GM19372 (cell line): ENCODE data around the gene CCDC149.
"Not testable (repeated sequence)": the region's sequence is repeated elsewhere in the genome, so short reads cannot be mapped to it uniquely, and the experiment has no call there.

Source experiments
- ATAC-seq: cut with Tn5 transposase; IDR thresholded peaks from one replicate; pipeline ENCODE4 v1.9.1; 2021; ENCODE audit warnings: mild to moderate bottlenecking, low read depth, moderate library complexity; ENCODE audit not compliant: unreplicated experiment

The CCDC149 gene

DNA sequence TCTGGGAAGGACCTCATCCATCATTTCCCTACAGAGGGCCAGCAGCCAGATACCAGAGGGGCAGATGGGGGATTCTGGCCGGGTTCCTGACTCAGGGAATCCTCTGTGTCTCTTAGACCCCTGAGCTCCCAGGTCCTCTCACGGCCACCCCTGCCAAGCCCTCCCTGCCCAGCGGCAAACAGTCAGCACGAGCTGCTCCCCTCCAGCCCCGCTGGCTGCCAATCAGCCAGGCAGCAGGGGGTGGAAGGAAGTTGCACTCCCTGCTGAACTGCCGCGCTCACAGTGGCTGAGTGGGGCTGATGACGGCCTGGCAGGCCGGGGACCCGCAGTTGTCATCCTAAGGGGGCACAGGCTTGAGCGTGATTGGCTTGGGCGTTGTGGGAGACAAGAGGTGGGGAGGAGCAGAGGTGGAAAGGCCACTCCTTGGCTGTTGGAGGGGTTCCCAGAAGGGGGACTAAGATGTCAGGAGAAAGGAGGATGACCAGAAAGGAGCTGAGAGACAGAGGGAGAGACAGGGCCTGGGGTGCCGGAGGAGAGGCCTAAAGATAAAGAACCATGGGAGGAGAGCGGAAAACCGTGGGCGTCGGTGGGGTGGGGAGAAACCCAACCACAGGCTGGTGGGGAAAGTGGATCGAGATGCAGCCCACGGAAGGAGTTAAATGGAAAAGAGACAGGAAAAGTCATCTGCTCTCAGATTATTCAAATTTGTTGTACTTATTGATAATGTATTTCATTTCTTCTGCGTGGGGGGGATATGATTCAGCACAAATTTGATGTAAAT, 4.4 kb upstream of the CCDC149 start:
- no peak for ATAC-seq

DNA sequence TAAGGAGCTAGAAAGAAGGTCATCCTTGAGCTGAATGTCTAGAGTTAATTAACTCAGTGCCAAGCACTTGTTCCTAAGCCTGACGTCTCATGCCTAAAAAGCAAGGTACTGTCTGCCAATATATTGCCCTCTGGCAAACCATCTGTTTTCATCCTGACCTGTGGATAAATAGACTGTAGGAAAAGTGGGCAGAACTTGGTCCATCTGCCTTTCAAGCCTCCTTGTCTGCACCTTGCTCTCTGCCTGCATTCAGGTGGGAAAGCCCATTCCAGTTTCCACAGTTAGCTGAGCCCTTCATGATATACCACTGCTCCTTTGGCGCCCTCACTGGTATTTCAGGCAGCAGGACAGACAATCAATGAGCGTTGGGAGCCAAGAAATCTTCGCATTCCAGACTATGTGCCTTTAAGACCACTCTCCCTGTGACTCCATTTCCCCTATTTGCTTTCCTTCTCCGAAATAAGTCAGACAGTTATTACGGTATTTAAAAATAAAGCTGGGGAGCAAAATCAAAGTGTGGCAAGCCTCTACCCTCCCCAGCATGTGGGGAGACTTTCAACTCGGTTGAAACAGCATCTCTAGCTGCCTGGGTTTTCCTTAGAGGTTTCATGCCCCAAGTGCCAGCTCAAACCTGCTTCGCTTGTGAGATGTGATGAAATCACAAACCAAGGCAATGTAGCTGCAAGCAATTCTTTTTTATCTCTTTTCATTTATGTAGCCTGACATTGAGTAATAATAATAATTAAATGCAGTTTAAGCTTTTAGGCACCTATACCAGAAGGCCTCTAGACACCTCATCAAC, 2.5 kb upstream of the CCDC149 start:
- ATAC-seq, result no peak

DNA sequence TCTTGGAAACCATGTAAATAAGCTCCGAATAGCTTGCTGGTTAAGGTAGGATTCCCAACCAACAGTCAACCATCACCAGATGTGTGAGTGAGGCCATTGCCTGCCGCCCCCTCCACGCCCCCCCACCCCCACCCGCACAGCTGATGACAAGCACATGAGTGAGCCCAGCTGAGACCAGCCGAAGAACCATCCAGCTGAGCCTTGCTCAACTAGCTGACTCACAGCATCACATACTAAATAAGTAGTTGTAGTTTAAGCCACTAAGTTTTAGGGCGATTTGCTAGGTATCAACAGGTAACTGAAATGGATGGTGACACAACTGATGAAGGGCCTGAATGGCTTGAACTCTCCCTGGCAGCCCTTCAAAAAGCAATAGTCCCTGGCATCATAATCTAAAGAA, 1.6 kb upstream of the CCDC149 start:
- ATAC-seq, result no peak

DNA sequence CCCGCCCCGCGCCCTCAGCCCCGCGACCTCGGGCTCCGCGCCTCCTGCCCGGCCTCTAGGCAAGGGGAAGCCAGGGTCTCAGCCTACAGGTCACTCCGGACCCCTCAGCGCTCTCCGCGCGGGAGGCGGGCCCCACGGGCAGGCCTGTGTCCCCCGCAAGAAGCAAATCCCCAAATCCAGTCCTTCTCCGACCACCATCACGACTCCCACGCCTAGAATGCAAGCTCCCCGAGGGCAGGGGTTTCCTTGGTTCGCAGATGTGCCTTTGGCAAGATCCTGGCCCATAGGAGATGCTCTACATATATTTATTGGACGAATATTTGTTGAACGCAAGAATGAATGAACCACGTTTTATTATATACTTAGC, 260 bp upstream of the CCDC149 start:
- ATAC-seq, result no peak

DNA sequence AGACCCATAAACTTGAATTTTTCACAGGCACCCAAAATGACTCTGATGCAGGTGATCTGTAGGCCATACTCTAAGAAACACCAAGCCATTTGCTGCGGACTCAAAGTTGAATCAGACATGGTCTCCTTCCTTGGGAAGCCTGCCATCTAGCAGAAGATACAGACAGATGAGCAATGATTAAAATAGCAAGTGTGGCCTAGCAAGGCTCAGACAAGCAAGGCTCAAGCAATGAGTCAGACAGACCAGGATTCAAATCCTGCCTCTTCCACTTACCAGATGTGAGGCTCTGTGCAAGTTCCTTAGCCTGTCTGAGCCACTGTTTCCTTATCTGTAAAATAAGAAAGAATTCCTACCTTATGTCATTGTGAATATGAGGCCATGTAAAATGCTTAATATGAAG, 2.3 kb downstream of the CCDC149 start:
- no peak for ATAC-seq

DNA sequence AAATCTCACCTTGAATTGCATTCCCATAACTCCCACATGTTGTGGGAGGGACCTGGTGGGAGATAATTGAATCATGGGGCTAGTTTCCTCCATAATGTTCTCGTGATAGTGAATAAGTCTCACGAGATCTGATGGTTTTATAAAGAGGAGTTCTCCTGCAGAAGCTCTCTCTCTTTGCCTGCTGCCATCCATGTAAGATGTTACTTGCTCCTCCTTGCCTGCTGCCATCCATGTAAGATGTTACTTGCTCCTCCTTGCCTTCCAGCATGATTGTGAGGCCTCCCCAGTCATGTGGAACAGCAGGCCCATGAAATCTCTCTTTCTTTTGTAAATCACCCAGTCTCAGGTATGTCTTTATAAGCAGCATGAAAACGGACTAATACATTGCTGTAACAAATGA, 3.2 kb downstream of the CCDC149 start:
- not testable (repeated sequence) for ATAC-seq

DNA sequence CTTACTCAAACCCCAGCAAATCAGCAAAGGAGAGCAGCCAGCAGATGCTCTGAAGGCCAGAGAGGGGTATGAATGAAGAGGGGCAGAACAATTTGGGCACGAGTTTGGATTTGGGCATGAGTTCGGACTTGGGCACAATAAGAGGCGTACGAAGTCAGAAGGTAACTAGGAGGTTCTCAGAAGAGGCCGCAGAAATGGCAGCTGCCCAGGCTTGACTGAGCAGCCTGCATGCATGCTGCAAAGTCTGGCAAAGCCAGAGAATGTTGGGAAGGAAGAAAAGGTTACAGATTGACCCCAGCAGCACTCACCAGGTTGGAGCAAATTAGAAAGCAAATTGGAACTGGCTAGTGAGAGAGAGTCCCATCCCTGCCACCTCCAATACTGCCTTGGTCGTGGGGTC, 15.2 kb downstream of the CCDC149 start:
- ATAC-seq, result no peak

DNA sequence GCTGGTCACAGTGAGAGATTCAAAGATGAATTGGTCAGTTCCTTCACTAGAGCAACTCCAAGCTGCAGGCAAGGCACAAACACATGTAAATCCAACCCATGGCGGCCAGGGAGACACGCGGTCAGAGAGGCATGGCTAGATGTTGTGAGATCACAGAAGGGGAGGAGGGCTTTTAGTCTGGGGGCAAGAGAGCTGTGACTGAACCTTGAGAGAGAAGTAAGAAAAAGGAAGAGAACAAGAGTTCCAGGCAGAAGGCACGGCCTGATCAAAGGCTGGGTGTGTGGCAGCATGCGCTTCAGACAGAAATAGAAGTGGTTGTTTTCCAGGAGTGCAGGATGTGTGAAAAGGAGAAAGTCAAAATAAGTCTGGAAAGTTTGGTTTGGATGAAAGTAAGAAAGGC, 15.9 kb downstream of the CCDC149 start:
- ATAC-seq, result no peak

- no peak for ATAC-seq
Measured at GRCh38 chr4:24896056-24896455, 16.8 kb downstream of the CCDC149 start.

DNA sequence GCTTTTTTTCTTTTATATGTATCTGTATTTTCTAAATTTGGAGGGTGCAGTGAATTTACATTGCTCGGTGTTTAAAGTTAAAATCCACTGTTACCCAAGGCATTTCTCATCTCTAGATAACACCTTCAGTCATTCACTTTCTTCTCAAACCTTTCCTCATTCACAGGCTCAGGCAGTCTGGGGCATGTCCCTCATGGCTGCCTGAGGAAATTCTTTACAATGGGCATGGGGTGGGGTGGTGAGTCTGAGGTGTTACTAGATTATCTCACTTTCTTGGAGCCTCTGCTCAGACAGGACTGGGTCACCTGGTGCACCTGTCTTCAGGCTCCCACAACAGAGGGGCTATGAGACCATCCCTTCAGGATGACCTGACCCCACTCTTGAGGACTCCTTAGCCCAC, 17.4 kb downstream of the CCDC149 start:
- no peak for ATAC-seq

GRCh38 chr4:24894846-24895245, 18.0 kb downstream of the CCDC149 start:
- ATAC-seq, result no peak

DNA sequence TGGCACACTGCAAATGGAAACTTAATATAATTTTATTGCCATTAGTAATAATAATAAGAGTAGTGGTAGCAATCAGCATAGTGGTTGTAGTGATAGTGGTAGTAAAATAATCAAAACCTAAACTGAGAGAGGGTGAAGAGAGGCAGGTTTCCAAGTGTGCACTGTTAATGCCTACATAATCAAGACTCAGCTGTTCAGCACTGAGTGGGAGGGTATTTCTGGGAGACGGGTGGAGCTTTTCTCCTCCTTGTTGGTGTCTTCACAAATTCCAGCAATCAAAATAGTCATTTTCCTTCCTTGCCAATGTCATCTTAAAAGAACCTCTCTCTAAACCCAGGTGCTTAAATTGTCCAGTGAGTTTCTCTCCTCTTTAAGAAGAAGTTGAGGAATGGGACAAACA, 18.6 kb downstream of the CCDC149 start:
- ATAC-seq, result no peak

DNA sequence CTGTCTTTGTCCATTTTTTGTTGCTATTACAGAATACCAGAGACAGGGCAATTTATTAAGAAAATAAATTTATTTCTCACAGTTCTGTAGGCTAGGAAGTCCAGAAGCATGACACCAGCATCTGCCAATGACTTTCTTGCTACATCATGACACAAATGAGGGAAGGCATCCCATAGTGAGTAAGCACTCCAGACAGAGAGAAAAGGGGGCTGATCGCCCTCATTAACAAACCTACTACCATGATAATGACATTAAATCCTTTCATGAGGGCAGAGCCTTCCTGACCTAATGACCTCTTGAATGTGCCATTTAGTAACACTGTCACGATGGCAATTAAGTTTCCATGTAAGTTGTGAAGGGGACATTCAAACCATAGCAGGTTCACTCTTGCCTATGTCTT, 20.1 kb downstream of the CCDC149 start:
- no peak for ATAC-seq

DNA sequence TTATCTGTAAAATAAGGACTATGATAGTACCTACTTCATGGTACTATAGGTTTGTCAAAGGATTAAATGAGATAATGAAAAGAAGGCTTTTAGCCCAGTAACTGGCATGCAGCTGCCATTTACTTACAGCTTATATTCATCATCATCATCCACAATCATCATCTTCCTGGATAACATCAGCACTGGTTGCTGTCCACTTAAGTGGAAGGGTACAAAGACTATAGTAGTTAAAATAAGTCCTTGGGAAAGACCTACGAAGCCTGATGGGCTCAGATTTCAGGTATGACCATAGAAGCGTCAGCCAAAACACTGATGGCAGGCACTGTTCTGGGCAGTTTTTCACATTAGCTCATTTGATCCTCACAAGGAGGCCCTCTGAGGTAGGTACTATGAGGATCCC, 20.6 kb downstream of the CCDC149 start:
- ATAC-seq, result no peak

- ATAC-seq, result no peak
Measured at GRCh38 chr4:24890561-24891126, 22.2 kb downstream of the CCDC149 start.

DNA sequence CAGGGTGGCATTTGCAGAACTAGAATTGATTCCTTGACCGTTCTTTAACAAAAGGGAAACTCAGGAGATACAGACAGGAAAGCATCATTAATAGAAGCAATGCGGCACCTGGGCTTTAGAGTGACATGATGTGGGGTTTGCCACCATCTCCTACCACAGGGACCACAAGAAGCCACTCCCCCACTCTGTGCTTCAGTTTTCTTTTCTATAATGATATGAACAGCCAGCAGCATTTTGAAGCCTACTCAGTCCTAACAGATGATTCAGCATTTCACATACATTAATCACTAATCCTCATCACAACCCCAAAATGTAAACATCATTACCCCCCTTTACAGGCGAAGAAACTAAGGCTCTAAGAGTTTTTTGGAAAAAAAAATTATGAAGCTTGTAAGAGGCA, 22.9 kb downstream of the CCDC149 start:
- no peak for ATAC-seq

DNA sequence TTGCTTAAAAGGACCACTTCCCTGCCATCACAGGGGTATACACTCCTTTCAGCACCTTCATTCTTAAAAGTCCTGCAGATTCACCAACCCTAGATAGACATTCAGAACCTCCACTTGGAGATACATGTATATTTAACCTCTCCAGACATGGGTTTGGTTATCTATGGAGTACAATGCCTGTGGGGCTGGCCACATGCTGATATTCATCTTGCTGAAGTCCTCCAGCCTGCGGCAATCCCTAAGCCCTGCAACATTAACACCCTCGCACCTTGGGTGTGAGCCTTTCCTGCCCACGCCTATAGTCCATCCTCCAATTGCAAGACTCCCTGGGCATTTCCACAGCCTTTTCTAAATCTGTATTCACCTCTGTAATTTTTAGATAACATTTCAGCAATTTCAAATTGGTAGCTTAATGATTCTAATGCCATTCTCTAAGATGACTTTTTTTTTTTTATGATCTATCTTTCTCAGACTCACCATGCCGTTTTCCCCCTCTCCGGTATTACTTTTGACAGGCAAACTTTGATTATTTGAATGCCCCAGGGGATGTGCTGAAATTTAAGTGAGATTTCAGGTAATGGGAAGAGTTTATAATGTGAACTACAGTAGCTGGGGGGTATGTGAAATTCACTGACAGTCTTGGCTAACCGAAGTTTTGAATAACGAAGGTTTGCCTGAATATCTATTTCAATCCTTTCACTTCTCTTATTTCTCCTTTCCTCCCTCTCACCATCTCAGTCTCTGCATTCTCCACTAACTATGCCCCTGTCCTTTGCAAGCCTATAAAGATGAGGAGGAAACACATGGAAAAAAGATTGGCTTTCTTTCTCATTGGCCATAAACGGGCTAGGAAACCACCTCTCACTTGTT, 24.1 kb downstream of the CCDC149 start:
- ATAC-seq, result no peak

GRCh38 chr4:24887881-24888430, 24.9 kb downstream of the CCDC149 start:
- no peak for ATAC-seq

GRCh38 chr4:24886596-24886995, 26.2 kb downstream of the CCDC149 start:
- ATAC-seq, result no peak

DNA sequence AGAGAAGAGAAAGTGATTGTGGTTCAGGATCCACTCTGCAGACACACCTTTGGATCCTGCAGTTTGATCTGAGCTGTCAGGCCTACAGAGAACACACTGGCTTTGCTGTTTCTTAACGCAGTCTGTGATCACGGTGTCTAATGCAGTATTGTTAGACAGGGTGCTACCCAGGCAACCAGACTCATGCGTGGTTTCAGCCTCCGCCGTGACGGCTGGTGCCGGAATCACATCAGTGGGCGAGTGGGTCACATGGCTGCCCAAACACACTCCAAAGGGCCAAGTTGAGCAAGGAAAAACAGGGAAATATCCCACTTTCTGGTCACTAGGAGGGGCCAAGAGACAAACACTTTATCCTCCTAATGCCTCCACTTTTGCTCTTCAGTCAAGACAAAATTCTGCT, 27.5 kb downstream of the CCDC149 start:
- ATAC-seq, result no peak

- no peak for ATAC-seq
Measured at GRCh38 chr4:24884902-24885301, 27.9 kb downstream of the CCDC149 start.
